Heart left ventricle (tissue), 13 donors: ENCODE results near the gene SCOC.

ENCODE experiments used
- POLR2A ChIP-seq, 2 donors: fragments of 450-650 bp; IDR thresholded peaks; one replicate each; pipeline ENCODE4 v1.6.1; 2017; ENCODE audit warnings: antibody characterized with exemption in 2 of 2, mild to moderate bottlenecking in 2 of 2, moderate library complexity in 2 of 2
- TF ChIP-seq, protein P1 (sequence below), 12 donors: fragments of 200-600 bp; sonication (generic) in 4 of 12; IDR thresholded peaks; one replicate each; pipeline versions ENCODE4 v1.5.0 to v1.8.0; 2018 to 2022; ENCODE audit warnings: antibody characterized with exemption in 12 of 12, mild to moderate bottlenecking in 5 of 12
- donor health status: ischemic (EF 13 %, LVEDD 7.1; RV severe dilation, severe dysfunction).
- donor health status: DM: no; HTN: yes; CAD: no.
- donor health status: DM: no; HTN: no; CAD: no.
- donor health status: ischemic (EF 25% LVEDD 6.9; RV normal size, moderate dysfunction).
- donor health status: ischemic (EF 25% LVEDD 5.7; RV mildly dilated, moderate dysfunction).
- donor health status: ischemic (EF 35%, LVEDD 5.7; RV mildly dilated, moderate dysfunction).
- donor health status: nonischemic (EF 11% LVEDD 7.7; RV severe dilation, severe dysfunction).
- donor health status: DM: yes; HTN: yes; CAD: no.
- donor health status: PGD.
- donor health status: ischemic (EF 29% LVEDD 5.4; RV normal size, mild dysfunction).
- donor health status: nonischemic (EF 23%, LVEDD 6.1; RV moderate dilation, normal function).

DNA sequence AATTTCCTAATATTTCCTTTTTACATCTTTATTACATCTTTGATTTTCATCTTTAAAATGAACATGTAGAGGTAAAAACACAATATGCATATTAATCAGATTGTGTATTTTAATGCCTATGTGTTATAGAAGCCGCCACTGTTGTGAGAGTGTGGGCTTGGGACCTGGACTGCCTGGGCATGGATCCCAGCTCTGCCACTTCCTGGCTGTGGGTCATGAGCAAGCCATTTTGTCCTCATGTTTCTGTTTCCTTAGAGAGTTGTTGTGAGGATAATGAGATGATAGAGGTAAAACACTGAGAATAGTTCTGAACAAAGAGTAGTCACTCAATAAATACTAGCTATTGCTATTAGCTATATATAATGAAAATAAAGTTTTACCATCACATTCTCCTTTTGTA is 38.4 kb upstream of the SCOC start:
- TF ChIP-seq, protein P1, sequence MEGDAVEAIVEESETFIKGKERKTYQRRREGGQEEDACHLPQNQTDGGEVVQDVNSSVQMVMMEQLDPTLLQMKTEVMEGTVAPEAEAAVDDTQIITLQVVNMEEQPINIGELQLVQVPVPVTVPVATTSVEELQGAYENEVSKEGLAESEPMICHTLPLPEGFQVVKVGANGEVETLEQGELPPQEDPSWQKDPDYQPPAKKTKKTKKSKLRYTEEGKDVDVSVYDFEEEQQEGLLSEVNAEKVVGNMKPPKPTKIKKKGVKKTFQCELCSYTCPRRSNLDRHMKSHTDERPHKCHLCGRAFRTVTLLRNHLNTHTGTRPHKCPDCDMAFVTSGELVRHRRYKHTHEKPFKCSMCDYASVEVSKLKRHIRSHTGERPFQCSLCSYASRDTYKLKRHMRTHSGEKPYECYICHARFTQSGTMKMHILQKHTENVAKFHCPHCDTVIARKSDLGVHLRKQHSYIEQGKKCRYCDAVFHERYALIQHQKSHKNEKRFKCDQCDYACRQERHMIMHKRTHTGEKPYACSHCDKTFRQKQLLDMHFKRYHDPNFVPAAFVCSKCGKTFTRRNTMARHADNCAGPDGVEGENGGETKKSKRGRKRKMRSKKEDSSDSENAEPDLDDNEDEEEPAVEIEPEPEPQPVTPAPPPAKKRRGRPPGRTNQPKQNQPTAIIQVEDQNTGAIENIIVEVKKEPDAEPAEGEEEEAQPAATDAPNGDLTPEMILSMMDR (IDR thresholded peaks at IDR 0.05), result no peak
- no peak for TF ChIP-seq POLR2A (IDR thresholded peaks at IDR 0.05)
